ENCODE results near the gene CDH6.

Gene CDH6

DNA sequence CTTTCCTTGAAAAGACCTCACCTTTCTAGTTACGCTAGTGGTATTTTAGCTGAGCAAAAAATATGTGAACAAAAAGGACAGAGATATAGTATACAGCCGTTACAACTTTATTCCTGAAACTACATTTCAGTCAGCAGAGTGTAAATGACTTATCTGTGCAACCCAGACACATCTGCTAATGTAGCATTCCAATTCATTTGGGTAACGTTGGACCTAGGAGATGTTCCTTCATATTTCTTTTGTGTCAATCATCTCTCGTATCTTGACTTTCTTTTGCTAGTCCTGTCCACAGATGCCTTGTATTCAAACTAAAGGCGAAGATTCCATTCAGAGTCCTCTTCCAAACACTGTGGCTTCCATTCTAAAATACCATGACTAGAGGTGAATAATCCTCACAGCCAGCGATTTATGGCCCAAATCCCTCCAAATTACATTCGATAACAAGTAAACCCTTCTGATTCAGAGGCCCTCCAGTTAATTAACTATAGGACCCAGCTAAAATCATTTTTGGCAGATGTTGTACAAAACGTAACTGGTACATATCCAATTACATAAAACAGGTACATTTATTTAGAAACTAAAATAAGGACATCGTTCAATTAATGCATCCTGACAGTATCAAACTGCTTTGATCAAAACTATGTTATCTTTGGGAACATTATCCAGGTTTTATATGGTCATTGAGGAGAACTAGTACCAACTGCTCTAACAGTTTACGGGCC, 182.7 kb downstream of the CDH6 start:
- no peak for DNase-seq (ENCODE audit: low read depth in 2 of 2)

DNA sequence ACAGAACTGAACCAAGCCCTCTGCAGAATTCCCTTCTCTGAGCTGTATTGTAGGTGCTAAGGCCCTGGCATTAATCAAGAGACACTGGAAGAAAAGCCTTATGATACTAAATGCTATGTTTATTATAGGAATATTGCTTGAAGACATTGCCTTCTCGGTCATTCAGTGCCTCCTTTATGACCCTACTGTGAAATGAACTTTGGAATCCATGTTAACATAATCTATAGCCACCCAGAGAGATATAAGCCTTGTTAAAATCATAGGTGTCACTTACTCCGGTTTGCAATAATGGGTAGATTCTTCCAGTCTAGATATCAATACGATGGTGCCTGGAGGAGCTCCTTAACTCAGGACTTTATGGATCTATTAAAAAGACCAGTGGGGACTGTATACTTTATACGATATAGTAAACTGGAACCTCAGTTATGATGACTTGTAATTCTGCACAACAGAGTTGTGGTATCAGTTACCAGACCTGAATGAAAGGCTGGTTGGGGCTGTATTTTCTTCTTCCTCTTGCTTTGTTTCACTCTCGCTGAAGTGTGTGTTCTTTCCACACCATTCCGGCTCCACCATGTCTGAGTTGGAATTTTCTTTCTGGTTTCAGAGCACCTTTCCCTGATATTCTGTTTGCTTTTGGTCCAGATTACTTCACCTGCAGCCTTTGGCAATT, 183.9 kb downstream of the CDH6 start:
- no peak for DNase-seq (ENCODE audit: low read depth in 2 of 2)

DNA sequence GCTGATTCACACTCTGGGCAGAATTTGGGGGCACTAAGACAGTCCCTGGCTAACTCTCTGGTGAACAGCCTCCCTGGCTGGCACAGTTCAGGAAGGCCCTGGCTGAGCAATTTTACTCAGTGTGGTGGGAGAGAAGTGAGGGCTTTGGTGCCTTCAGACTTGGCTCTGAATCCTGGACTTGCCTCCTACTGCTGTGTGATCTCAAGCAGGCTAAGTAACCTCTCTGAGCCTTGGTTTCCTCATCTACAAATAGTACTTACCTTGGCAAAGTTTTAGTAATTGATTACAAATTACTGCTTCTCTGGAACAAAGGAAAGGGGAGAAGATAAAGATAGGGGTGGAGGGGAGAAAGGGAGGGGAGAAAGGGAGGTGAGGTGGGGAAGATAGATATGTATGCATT, 184.7 kb downstream of the CDH6 start:
- DNase-seq (ENCODE audit: low read depth in 2 of 2): no peak
